Measurements from ENCODE around the gene NHLRC3.
"Not testable (repeated sequence)": the region's sequence is repeated elsewhere in the genome, so short reads cannot be mapped to it uniquely, and the experiment has no call there.

Gene NHLRC3, protein sequence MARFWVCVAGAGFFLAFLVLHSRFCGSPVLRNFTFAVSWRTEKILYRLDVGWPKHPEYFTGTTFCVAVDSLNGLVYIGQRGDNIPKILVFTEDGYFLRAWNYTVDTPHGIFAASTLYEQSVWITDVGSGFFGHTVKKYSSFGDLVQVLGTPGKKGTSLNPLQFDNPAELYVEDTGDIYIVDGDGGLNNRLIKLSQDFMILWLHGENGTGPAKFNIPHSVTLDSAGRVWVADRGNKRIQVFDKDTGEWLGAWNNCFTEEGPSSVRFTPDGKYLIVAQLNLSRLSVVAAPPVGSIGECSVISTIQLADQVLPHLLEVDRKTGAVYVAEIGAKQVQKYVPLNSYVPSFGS

DNA sequence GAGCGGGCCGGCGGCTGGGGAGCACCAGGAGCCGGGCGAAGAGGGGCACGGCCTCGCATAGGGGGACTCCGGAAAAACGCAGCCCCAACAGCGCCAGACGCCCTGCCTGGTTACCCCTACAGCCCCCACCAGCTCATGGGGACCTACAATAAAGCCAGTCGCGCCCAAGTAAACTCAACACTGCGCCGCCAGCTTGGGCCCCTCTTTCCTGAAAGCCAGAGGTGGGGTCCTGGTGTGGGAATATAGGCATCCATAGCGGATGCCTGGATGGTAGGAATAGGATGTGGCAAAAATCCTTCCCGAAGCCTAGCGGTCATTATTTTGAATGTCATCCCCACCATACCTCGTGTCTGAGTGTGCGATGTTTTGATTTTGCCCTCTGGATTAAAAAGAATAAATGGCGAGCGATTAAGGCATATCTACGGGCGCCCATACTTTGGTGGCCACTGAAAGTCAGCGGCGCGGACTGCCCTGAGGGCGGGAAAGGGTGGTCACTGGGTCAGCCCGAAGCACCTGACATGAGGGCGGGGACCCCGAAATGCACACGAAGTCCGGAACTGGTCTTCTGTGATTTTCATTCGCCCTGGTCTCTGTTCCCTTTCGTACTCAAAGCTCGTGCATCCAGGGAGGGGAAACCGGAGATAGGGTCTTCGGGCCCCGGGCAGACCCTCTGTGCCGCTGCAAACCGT lies at the start of gene NHLRC3, which contains the start of gene PROSER1:
Gene NHLRC3 (plus strand): TSS at position 577 of the 689 bp plus-strand sequence. CDS start 184 bp downstream, outside the sequence.
Gene PROSER1 (minus strand): TSS at position 210 of the 689 bp plus-strand sequence. CDS start 847 bp downstream, outside the sequence.
- DNase-seq: peak; percentile 42 to 97 (median 93)

DNA sequence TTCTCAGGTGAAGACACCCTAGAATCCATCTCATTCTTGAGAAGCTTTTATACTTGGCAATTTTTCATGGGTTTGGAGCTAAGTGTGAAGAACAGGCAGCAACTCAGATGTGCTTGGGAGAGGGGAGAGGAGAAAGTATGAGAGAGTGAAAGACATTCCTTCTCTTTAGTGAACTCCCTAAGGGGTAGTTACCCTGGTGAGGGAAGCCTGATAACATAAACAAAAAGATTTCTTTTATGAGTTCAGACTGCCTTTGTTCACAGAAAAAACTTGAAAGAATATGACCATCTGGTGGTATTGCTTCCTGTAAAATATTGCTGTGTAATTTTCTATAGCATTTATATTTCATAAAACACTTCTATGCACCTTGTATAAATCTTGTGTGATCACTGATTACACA lies 47.6 kb upstream of the NHLRC3 start, which contains the start of gene STOML3:
Gene STOML3 (minus strand): TSS at position 139 of the 400 bp plus-strand sequence. CDS start 110 bp downstream, at position 29.
- no peak for DNase-seq

DNA sequence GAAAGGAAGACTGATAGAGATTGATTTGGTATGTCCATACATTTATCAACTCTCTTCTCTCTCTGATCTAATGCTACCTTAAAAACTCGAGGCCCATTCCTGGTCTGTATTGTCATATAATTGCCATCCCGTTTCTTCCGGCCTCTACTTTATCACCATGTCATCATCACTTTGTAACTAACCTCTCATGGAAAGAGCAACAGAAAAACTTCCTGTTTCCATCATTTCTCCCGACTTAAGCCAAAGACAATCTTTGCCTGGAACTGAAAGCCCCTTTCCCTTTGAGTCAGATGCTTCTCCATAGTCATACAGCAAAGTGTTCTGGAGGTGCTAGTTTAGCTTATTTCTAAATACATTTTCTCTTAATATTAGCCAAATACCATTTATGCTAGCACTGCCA lies 44.9 kb upstream of the NHLRC3 start:
- DNase-seq: no peak

DNA sequence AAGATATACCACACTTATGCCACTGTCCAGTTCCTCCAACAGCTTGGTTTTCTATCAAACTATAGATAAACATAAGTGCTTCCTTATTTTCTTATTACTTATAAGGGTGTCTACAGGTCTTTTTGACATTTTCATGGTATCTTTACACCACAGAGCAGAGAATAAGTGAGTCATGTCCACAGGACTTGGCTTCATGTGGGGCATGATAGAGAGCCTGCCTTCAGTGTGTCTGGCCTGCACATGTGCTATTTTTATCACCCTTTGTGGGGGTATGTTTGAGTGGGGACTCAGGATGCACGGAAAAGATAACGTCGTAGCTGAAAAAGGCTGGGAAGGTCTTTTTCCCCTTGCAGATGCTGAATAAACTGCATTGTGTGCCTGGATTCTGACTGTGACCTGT lies 39.5 kb upstream of the NHLRC3 start:
- DNase-seq: no peak

DNA sequence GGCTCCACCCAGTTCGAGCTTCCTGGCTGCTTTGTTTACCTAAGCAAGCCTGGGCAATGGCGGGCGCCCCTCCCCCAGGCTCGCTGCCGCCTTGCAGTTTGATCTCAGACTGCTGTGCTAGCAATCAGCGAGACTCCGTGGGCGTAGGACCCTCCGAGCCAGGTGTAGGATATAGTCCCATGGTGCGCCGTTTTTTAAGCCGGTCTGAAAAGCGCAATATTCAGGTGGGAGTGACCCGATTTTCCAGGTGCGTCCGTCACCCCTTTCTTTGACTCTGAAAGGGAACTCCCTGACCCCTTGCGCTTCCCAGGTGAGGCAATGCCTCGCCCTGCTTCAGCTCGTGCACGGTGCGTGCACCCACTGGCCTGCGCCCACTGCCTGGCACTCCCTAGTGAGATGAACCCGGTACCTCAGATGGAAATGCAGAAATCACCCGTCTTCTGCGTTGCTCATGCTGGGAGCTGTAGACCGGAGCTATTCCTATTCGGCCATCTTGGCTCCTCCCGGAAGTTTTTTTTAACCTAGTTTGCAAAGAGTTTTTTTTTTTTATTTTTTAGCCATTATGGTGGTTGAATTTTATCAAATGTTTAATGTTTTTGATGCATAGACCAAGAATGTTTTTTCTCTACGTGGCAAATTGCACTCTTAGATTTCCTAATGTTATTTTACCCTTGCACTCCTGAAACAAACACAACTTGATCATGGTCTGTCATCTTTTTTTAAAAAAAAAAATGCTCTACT lies 31.7 kb upstream of the NHLRC3 start:
- not testable (repeated sequence) for DNase-seq

DNA sequence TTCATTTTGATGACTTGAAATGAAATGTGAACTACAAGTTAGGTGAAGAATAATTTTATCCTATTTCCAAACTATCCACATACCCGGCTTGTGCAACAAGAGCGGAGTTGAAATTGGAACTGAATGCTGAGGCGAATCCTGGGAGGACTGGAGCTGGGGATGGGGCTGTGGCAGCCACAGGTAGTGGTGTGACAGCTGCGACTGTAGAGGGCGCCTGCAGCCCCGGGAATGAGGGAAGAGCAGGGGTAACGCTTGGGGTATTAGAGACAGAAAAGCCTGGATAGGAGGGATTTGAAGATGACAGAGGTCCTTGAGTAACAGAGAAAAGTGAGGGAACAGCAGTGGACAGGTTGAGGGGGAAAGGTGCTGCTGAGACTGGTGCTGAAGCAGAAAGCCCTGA lies 25.6 kb upstream of the NHLRC3 start:
- DNase-seq: no peak

DNA sequence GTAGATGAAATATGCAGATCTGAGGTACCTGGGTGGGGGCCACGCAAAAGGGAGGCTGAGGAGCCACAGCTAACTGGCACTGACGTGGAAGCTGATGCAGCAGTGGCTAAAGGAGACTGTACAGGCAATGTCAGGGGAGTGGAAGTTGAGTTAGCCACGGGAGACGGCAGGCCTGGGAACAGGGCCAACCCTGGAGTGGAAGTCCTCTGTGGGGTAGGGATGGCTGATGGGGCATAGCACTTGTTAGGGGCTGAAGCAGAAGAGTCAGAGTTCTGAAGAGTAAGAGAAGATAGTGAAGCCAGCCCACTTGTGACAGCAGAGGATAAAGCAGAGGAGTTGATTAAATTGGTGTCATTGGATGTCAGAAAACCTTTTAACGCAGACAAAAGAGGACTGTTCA lies 24.8 kb upstream of the NHLRC3 start:
- no peak for DNase-seq

DNA sequence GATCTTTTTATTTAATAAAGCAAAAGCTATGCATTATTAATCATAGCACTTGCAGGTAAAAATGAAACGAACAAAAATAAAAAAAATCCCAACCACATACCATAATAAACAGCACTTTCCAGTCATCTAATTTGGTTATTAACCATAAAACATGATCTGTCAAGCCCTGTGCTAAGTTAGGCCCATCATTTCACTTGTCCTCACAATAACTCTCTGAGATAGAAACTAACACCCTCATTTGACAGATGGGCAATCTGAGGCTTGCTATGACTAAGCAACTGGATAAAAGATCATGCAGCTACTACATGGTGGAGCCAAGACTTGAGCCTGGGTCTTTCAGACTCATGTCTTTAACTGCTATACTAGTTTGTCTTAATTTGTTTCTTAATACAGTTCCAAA lies 22.2 kb upstream of the NHLRC3 start:
- DNase-seq: no peak

DNA sequence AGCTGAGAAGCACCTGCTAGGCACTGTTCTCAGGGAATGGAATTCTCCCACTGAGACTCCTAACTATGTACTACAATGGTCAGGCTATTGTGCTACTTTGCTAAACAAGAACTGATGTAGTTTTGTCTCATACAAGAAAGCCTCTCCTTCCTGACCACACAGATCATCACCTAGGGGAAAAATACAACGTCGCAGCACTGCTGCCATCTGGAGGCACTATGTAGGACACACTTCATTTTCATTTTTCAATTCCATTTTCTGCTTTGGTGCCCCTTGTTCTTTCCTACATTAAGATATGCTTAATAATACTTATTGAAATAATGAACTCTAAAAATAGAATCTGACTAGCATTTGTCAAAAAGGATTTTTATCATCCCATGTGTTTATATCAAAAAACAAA lies 21.5 kb upstream of the NHLRC3 start:
- DNase-seq: peak in 11 of 56 donors; percentile 1 to 47 (median 12)

DNA sequence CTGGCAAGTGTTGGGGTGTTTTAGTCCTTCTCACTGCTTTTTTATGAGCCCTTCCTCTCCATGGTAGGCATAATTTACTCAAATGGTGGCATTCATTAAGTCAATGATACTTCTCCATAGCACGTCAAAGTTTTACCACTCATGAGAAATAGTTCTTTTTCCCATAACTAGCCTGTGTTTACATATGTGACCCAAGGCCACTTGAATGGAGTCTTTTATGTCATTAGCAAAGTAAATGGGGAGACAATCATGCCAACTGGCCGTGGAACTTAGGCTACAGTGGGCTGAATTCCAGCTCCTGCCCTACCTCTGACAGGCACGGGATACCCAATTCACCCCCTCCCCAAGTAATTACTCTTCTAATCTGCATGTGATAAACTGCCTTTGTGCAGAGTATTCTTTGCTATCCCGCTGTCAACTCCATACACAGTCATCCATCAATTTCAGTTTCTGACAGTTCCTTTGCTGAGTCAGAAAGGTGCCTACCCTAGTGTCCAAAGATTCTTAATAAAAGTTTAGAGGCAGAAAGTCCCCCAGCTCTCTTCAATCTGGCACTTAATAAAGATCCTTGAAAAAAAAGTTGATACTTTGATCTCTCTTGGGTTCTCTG lies 17.3 kb upstream of the NHLRC3 start:
- DNase-seq: no peak

DNA sequence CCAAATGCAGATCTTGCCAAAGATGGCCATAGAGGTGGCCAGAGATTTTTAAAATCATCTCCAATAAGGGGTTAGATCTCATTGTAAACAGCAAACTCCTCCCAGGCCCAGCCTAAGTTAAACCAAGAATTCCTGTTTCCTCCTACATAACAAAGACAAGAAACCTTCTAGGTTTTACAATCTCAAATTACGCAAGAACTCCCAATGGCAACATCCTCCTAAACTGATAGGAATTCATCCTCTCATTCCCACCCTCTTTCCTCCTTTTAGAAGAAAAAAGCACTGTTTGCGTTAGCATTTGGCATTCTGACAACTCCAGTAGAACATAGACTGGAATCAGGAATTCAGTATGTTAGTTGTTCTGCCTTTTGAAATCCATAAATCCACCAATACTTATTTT lies 14.9 kb upstream of the NHLRC3 start:
- DNase-seq: no peak

DNA sequence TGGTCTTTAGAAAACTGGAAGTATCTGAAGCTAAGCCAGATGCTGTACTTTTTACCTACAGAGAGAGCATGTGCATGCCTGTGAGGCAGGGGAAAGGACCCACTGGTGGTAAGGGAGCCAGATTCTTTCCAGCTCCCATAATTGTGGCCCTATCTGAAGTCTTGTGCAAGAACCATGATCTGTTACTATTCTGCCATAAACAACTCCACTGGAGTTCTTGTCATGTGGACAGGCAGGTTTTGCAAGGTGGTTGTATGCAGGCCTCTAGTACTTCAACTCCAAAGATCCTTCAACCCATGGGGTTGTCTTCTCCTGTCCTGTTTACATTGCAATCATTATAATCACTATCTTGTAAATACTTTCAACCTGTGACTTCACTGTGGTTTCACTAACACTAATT lies 14.5 kb upstream of the NHLRC3 start:
- DNase-seq: no peak

DNA sequence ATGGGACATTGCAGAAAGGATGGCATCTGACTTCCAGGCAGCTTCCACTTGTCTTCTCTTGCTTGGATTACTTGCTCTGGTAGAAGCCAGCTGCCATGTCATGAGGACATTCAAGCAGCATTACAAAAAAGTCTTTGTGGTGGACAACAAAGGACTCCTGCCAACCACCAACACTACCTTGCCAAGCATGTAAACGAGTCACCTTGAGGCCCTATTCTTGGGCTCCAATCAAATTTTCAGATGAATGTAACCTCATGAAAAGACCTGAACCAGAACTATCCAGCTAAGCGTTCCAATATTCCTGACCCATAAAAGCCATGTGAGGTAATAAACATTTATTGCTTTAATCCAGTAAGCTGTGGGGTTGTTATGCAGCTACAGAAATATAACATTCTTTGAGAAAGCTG lies 12.8 kb upstream of the NHLRC3 start:
- DNase-seq: no peak

DNA sequence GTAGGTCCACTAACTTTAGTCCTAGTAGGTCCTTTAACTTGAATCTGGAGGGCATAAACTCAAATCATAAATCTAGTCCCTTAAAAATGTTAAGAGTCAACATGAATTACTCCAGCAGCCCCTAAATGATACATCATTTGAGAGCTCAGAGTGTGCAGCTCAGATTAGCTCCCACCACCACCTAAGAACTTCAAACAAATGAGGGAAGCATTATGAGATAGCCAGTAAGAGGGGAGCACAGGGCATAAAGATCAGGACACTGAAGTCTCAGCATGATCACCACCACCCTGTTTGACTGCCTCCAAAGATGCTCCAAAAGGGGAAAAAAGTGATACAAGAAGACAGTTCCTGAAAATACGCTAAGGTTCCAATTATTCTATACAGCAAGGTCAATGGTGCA lies 6.1 kb upstream of the NHLRC3 start:
- no peak for DNase-seq

DNA sequence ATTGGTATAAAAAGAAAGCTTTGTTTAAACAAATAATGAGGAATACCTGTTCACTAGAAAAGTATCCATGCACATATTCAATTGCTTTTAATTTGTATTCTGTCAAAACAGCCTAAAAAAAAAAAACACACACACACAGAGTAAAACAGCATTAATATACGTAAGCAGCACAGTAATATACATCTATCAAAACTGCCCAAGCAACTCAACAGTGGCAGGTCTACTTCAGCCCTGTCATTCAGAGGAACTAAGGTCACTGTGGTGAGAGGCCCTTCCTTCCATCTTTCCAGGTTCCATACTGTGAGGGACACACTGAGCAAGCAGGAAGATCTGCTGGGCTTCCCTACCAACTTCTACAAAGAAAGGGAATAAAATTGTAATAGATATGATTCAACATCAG lies 4.2 kb upstream of the NHLRC3 start:
- no peak for DNase-seq

DNA sequence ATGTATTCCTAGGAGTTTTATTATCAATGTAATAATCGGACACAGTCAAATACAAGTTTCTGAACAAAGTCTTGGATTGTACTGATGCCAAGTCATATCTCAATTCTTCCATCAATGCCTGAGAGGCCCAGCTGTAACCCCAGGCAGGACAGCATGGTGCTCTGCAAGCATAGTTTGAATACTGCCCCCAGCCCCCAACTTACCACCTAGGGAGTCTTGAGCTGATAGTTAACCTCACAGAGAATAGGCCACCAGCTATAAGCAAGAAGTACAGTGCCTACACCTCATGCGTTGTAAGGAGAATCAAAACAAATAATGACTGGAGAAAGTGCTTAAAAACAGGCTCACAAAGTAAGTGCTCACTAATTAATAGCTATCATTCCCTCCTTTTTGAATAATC lies 3.1 kb upstream of the NHLRC3 start:
- no peak for DNase-seq

DNA sequence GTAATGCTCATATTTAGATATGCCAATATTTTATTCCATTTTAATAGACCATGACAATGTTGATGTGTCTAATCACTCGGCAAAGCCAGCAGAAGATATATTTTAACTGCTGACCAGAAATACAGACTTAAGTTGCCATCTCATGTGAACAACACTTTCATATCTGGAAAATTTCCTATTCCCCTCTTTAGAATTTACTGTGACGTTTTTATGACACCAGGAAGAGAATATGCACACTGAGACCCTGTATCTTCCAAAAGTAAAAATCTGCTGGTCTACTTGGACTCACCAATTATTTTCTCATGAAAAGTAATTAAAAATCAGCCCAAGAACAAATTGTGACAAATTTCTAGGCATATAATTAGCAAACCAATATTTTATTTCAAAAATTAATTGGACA lies 2.5 kb upstream of the NHLRC3 start:
- no peak for DNase-seq

DNA sequence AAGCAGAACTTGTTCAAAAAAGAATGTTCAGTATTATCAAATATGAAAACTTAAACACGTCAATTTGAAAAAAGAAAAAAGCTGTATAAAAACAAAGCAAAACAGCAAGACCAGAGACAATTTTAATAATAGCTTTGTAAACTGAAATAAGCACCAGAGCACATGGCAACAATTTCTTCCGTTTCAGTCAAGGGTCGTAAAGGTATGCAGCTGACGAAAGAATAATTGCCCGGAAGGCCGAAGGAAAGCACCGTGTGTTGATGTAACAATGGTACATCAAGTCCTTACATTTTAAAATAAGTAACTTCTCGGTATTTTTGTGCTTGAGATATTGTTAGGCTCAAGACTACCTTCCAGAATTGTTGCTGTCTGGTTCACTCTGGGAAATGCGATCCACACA lies 2.0 kb upstream of the NHLRC3 start:
- DNase-seq: no peak

DNA sequence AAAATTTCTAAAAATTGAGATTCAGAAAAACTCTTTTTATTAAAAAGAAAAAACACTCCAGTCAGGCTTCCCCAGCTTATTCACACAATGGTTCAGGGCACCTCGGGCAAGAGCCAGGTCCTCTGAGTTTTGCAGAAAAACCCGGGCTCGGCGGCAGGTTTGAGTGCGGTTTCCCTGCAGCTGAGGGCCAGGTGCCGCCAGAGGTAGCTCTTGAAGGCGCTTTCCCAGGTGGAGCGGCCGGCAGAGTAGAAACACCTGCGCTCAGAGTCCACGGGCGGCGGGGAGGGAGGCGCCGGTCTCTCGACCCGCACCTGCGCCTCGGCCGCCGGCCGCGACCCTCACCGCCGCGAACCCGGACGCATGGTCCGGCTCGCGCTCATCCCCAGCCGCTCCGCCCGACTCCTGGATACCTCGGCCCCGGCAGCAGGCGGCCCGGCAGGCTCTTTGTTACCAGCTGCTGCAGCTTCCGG lies 811 bp upstream of the NHLRC3 start:
- DNase-seq: peak in 4 of 56 donors; percentile 45 to 74 (median 56)

DNA sequence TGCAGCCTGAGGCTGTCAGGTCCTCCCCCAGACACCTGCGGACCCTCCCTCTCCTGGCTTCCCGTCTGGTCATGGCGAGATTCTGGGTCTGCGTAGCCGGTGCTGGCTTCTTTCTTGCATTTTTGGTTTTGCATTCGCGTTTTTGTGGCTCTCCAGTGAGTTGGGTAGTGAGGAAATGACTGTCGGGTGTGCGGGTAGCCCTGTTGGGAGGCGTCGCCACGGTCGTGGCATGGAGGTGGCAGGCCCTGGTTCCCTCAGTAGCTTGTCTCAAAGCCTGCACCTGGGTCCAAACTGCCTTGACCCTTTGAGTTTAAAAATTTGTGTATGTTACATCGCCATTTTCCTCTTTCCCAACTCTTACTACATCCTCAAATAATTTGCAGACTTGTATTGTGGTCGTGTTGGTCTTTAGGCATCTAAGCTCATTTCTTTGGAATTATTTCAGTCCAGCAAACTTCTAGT lies 344 bp downstream of the NHLRC3 start:
- DNase-seq: peak in 3 of 56 donors; percentile 47 to 72 (median 51)

DNA sequence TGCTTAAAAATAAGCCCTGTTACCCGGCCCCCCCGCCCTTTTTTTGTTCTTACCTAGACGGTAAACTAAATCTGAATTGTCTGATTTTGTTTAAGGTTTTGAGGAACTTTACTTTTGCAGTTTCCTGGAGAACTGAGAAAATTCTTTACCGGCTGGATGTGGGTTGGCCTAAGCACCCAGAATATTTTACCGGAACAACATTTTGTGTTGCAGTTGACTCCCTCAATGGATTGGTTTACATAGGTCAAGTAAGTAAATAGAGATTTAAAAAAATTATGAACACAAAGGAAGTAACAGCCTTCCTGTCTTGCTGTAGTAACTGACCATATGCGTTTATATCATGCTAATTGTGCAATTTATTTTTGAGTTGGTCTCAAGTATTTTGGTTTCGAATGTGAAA lies 785 bp downstream of the NHLRC3 start:
- no peak for DNase-seq
